ENCODE results near the gene PDXK.

GRCh38 chr21:43757601-43758000, 38.7 kb downstream of the PDXK start:
- TF ChIP-seq, protein P1, sequence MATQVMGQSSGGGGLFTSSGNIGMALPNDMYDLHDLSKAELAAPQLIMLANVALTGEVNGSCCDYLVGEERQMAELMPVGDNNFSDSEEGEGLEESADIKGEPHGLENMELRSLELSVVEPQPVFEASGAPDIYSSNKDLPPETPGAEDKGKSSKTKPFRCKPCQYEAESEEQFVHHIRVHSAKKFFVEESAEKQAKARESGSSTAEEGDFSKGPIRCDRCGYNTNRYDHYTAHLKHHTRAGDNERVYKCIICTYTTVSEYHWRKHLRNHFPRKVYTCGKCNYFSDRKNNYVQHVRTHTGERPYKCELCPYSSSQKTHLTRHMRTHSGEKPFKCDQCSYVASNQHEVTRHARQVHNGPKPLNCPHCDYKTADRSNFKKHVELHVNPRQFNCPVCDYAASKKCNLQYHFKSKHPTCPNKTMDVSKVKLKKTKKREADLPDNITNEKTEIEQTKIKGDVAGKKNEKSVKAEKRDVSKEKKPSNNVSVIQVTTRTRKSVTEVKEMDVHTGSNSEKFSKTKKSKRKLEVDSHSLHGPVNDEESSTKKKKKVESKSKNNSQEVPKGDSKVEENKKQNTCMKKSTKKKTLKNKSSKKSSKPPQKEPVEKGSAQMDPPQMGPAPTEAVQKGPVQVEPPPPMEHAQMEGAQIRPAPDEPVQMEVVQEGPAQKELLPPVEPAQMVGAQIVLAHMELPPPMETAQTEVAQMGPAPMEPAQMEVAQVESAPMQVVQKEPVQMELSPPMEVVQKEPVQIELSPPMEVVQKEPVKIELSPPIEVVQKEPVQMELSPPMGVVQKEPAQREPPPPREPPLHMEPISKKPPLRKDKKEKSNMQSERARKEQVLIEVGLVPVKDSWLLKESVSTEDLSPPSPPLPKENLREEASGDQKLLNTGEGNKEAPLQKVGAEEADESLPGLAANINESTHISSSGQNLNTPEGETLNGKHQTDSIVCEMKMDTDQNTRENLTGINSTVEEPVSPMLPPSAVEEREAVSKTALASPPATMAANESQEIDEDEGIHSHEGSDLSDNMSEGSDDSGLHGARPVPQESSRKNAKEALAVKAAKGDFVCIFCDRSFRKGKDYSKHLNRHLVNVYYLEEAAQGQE (IDR thresholded peaks at IDR 0.05; ENCODE audit: insufficient read depth in 1 of 2, low read depth in 2 of 2, low read length in 2 of 2): no peak
- no peak for TF ChIP-seq POLR2AphosphoS5 (IDR thresholded peaks at IDR 0.05; ENCODE audit: low read depth, low read length)
